Measurements from ENCODE around the gene SORCS1. TPM values are rescaled to one million over a fixed set of nuclear protein-coding genes. Genes with fewer than 3 reads are reported as not detected.

SORCS1 gene
- total and polyA plus RNA-seq, 8 donors = 0.46 to 2.6 (median 1.6) TPM

DNA sequence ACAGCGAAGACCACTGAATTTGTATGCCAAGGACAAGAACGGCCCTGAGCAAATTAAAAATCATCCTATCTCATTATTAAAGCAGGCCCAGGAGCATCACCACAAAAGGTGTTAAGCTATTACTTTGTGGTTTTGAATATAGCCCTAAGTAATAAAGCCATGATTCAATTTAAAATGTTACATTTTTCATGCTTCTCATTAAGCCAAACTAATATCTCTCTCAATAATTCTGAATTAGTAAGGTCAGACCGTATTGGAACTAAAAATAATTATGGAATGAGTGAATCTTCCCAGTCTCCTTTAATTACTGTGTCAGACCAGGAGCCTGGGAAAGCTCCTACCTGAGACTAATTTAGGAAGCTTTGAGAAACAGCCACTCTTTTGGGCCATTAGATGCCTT, 162.4 kb downstream of the SORCS1 start:
- TF ChIP-seq, protein P1, sequence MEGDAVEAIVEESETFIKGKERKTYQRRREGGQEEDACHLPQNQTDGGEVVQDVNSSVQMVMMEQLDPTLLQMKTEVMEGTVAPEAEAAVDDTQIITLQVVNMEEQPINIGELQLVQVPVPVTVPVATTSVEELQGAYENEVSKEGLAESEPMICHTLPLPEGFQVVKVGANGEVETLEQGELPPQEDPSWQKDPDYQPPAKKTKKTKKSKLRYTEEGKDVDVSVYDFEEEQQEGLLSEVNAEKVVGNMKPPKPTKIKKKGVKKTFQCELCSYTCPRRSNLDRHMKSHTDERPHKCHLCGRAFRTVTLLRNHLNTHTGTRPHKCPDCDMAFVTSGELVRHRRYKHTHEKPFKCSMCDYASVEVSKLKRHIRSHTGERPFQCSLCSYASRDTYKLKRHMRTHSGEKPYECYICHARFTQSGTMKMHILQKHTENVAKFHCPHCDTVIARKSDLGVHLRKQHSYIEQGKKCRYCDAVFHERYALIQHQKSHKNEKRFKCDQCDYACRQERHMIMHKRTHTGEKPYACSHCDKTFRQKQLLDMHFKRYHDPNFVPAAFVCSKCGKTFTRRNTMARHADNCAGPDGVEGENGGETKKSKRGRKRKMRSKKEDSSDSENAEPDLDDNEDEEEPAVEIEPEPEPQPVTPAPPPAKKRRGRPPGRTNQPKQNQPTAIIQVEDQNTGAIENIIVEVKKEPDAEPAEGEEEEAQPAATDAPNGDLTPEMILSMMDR (IDR thresholded peaks at IDR 0.05) = no peak
- intact Hi-C loops (cut with DNase I) = no loop called here
- DNase-seq = no peak

DNA sequence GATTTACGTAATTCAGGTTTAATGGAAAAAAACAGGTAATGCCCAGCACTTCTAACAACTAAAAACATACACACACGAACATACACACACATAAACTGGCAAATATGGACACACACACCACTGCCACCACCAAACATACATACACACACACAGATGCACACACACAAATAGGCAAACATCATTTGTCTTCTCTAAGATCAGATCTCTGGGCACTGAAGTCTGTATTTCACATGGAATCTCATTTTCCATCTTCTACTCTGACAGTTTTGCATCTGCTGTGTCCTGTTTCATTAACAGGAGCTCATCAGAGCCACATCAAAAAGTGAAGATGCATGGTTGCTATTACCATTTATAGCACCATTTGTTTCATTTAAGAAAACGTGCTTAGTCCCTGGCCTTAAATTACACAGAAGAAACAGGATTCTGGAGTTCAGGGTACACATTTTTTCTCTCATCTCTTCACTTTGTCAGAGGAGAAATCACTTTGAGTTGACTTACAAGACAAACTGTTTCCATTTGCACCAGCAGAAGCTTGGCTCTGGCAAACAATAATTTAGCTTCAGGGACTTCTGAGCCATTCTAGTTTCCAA, 165.3 kb downstream of the SORCS1 start:
- TF ChIP-seq, protein P1 (IDR thresholded peaks at IDR 0.05) = no peak
- Histone ChIP-seq H3K4me1 (no peaks in the 10 kb centered on the region), H3K27ac (no peak overlapping the region), H3K36me3 (no peaks in the 10 kb centered on the region), H3K27me3 (no peaks in the 10 kb centered on the region), H3K4me3 (no peak overlapping the region), H3K9me3 (no peaks in the 10 kb centered on the region)
- DNase-seq (no peak), FAIRE-seq (no peak), ATAC-seq (no peak)
- WGBS, 2 donors = 40 to 45% methylated on average over 3 of the region's 3 CpGs
- intact Hi-C loops (cut with DNase I) = no loop called here

More for the DNA sequence above, 162.4 kb downstream of the SORCS1 start:
- ATAC-seq (no peak), FAIRE-seq (no peak)
- 62 to 71% methylated on average over 3 of the region's 3 CpGs for WGBS, 2 donors
- Histone ChIP-seq H3K36me3 (no peaks in the 10 kb centered on the region), H3K4me1 (no peaks in the 10 kb centered on the region), H3K27me3 (no peaks in the 10 kb centered on the region), H3K27ac (no peak overlapping the region), H3K9me3 (no peaks in the 10 kb centered on the region), H3K4me3 (no peak overlapping the region)

DNA sequence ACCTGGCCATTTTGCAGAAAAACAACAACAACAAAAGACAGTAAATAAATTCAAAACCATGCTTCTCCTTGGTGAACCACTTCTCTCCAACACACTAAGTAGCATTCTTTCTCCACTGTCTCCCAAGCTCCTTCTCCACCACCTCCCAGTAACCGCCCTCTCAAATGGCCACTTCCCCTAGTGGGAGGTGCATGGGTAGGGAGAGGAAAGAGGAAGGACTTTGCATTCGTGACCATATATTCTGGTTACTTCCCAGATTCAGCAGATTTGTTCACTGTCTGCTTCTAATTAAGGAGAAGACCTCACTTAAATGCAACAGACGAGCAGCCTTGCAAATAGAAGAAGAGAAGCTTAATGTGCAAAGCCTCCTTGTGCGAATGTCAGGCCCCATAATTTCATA, 166.8 kb downstream of the SORCS1 start:
- FAIRE-seq = no peak
- Histone ChIP-seq H3K36me3 (no peaks in the 10 kb centered on the region), H3K4me3 (no peak overlapping the region), H3K9me3 (no peaks in the 10 kb centered on the region), H3K27me3 (no peaks in the 10 kb centered on the region), H3K4me1 (no peaks in the 10 kb centered on the region), H3K27ac (no peak overlapping the region)
- peak in 2 of 4 donors; percentile 61 to 81 for ATAC-seq
- 58 to 59% methylated on average over 4 of the region's 4 CpGs for WGBS, 2 donors
- DNase-seq = peak in 1 of 6 donors; percentile 31
- intact Hi-C loops (cut with DNase I) = no loop called here
- TF ChIP-seq, protein P1 (IDR thresholded peaks at IDR 0.05) = no peak

DNA sequence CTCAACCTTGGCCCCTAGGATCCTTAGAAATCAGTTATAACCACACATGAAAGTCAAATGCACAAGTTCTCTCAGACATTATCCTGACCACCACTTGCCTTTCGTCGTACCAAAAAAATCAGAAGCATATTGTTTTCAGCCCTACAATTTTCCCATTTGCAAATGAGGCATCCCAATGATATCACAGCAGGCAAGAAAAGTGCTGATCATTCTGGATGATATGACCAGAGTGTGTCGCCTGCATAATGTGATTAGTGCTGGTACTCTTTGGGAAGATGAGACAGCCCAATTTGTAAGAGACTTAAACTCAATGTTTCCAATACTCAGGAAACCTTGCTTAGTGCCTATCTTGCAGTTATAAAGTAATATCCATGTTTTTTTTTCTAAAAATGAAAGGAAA, 168.0 kb downstream of the SORCS1 start:
- H3K27me3 ChIP-seq = no peaks in the 10 kb centered on the region
- H3K4me1 ChIP-seq = no peaks in the 10 kb centered on the region
- DNase-seq (no peak), ATAC-seq (no peak), FAIRE-seq (no peak)
- H3K36me3 ChIP-seq = no peaks in the 10 kb centered on the region
- intact Hi-C loops (cut with DNase I) = no loop called here
- 64 to 81% methylated on average over 3 of the region's 3 CpGs for WGBS, 2 donors
- TF ChIP-seq, protein P1 (IDR thresholded peaks at IDR 0.05) = no peak
- H3K9me3 ChIP-seq = no peaks in the 10 kb centered on the region
- no peak overlapping the region for H3K4me3 ChIP-seq
- no peak overlapping the region for H3K27ac ChIP-seq

DNA sequence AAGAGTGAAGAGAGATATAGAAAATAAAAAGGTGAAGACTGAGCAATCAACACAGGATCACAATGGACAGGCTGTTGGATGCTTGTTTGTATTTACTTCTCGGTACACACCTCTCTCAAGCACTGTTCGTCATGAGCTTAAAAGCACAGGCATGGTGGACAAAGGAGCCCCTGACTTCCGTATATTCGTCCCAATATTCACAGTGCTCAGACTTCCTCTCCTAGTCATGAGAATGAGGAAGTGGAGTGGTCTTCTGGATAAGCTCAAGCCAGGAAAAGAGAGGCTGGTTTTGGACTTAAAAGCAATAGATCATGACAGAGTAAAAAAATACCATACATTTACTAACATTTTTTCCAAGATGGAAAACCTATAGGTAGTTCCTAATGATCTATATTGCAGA, 172.5 kb downstream of the SORCS1 start:
- DNase-seq (no peak), FAIRE-seq (no peak), ATAC-seq (peak in 1 of 4 donors; percentile 58)
- no peaks in the 10 kb centered on the region for H3K36me3 ChIP-seq
- no peaks in the 10 kb centered on the region for H3K27me3 ChIP-seq
- TF ChIP-seq, protein P1 (IDR thresholded peaks at IDR 0.05) = no peak
- 53 to 73% methylated on average over 4 of the region's 4 CpGs for WGBS, 2 donors
- H3K27ac ChIP-seq = no peak overlapping the region
- intact Hi-C loops (cut with DNase I) = no loop called here
- H3K4me1 ChIP-seq = no peaks in the 10 kb centered on the region
- H3K9me3 ChIP-seq = no peaks in the 10 kb centered on the region
- H3K4me3 ChIP-seq = no peak overlapping the region

Data from pancreas (tissue), 10 donors.